Esophagus mucosa (tissue), 1 donor: ENCODE data around the gene ZNF426. TPM values are rescaled to one million over a fixed set of nuclear protein-coding genes. Genes with fewer than 3 reads are reported as not detected.

Source experiments
- ATAC-seq: fragments of 200-7000 bp; cut with Tn5 transposase; one replicate; pipeline ENCODE4 v1.9.1; 2020
- total RNA-seq: library from RNA; stranded (reverse); gene quantifications from one replicate; pipeline ENCODE4 v1.2.4, GENCODE V29; 2023
- donor health status: DM: yes; HTN: yes; CAD: no.

The ZNF426 gene
- total RNA-seq, 1 donor from 2014 or later, result 31.2 TPM

DNA sequence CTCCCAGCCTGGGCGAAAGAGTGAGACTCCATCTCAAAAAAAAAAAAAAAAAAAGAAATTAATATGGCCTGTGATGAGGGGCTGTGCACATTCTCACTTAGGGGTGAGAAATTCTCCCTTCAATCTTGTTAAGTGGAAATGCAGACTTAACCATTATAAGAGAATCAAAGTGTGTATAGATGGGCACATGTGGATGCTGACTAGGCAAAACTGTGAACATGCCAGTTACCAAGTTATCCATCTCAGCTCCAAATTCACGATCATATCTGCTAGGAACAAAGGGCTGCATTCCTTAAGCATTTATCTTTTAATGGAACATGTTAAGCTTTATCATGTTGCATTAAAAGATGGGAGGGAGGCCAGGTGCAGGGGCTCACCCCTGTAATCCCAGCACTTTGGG, 44.3 kb downstream of the ZNF426 start:
- no peak for ATAC-seq

DNA sequence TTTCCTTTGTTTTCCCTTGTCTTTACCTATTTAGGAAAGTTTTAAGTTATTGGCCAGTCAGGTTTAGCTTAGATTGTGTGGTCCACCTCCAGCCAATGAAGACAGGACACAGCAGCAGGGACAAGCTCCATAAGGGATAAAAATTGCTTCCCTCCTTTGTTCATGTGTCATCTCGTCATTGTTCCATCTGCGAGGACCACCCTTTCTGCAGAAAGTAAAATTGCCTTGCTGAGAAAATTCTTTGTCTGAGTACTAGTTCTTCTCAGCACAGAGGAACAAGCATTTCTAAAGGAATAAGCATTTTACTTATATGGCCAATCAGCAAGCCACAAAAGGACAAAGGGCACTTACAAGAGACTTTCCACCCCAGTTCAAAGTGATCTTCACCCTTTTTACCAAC, 51.4 kb downstream of the ZNF426 start:
- ATAC-seq, result no peak

DNA sequence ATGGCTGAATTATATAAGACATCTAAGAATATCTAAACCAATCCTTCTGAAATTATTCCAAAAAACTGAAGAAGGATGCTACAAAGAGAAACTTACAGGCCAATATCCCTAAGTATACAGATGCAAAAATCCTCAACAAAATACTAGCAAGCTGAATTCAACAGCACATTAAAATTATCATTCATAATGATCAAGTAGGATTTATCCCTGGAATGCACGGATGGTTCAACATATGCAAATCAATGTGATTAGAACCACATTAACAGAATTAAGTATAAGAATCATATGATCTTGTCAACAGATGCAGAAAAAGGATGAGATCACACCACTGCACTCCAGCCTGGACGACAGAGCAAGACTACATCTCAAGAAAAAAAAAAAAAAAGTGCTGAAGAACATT, 53.3 kb downstream of the ZNF426 start:
- no peak for ATAC-seq

DNA sequence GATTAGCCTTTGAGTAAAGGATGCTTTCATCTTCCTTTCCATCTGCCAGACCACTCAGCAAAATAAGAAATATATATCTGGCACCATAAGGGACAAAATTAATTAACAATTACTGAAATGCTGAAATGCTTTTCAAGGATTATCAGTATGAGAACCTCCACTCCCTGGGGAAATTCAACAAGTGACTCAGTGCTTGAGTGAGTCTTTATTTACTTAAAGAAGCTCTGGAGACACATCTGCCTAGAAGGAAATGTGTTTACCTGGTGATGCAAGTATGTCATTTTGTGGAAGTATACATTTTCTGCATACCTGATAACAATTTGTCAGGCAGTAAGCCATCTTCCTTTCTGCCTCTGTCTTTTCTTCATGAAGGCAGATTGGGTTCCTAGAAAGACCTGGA, 63.5 kb downstream of the ZNF426 start:
- ATAC-seq, result no peak

Other genes with a start within 250 kb of the ZNF426 start
- 3.5 TPM for gene ZNF699, start 228.8 kb downstream of the ZNF426 start, total RNA-seq
- gene ZNF559, start 214.5 kb downstream of the ZNF426 start, total RNA-seq, result 2.9 TPM
- 0.20 TPM for gene ZNF177, start 175.6 kb downstream of the ZNF426 start, total RNA-seq
- gene ZNF266, start 103.1 kb downstream of the ZNF426 start, total RNA-seq, result 11.8 TPM
- gene ZNF560, start 40.0 kb downstream of the ZNF426 start, total RNA-seq, result not detected
- 28.0 TPM for gene ZNF121, start 45.9 kb upstream of the ZNF426 start, total RNA-seq
- gene ZNF561, start 82.6 kb upstream of the ZNF426 start, total RNA-seq, result 41.0 TPM
- 46.7 TPM for gene ZNF562, start 136.5 kb upstream of the ZNF426 start, total RNA-seq
- gene ZNF846, start 230.1 kb upstream of the ZNF426 start, total RNA-seq, result 13.0 TPM